Fibroblast of upper back skin (primary cell): Measurements from ENCODE around the gene FOSL1.
A peak's percentile ranks its signal among the peaks of the same experiment; 100 is the strongest.

Experiments
- DNase-seq: peaks from one replicate; pipeline ENCODE4 v3.0.0-alpha.2; 2013

Gene FOSL1

DNA sequence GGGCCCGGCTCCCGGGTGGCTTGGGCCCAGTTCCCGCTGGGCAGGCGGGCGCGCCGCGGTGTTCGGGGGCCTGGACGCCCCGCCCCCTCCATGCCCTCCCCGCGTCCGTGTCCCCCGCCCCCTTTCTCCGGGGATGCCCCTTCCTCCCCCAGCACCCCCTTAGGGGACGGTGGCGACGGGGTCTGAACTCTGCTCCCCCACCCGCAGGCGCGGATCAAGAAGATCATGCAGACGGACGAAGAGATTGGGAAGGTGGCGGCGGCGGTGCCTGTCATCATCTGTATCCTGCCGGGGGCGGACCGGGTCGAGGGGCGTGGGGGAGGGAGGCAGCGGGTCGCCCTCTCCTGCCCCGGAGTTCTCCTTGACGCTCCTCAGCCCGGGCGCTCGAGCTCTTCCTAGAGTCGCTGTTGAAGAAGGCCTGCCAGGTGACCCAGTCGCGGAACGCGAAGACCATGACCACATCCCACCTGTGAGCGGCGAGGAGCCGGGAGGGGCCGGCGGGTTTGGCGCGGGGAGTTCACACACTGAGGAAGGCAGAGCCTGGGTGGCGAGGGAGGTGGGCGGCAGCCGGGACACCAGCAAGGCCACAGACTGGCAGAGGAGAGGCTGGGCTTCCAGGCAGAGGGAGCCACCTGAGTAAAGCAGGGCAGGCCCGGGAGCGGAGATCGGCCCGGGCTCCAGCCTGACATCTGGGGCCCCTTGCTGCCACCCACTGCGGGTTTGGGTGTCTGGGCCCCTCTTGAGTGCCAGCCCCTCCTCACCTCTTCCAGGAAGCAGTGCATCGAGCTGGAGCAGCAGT lies 19.6 kb upstream of the FOSL1 start:
- DNase-seq, result no peak

DNA sequence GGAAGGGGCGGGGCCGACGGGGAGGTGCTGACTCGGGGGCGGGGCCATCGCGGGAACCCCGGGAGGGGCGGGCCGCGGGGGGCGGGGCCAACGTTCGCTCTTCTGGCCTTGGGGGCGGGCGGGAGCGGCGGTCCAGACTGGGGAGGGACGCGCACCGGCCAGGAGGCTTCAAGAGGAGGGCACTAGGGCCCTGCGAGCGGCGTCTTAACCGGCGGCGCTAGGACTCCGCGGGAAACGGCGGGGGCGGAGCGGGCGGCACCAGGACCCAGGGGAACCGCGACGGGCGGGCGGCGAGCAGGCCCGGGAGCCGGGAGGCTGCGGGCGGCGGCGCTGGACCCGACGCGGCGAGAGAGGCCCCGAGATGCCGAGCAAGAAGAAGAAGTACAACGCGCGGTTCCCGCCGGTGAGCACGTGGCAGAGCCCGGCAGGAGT lies 19.0 kb upstream of the FOSL1 start, which contains the start of gene DRAP1:
Gene DRAP1, plus strand, starts transcription at position 286 of the 432 bp plus-strand sequence. Its CDS starts 76 bp downstream, at position 362.
- DNase-seq, result peak; percentile 99

DNA sequence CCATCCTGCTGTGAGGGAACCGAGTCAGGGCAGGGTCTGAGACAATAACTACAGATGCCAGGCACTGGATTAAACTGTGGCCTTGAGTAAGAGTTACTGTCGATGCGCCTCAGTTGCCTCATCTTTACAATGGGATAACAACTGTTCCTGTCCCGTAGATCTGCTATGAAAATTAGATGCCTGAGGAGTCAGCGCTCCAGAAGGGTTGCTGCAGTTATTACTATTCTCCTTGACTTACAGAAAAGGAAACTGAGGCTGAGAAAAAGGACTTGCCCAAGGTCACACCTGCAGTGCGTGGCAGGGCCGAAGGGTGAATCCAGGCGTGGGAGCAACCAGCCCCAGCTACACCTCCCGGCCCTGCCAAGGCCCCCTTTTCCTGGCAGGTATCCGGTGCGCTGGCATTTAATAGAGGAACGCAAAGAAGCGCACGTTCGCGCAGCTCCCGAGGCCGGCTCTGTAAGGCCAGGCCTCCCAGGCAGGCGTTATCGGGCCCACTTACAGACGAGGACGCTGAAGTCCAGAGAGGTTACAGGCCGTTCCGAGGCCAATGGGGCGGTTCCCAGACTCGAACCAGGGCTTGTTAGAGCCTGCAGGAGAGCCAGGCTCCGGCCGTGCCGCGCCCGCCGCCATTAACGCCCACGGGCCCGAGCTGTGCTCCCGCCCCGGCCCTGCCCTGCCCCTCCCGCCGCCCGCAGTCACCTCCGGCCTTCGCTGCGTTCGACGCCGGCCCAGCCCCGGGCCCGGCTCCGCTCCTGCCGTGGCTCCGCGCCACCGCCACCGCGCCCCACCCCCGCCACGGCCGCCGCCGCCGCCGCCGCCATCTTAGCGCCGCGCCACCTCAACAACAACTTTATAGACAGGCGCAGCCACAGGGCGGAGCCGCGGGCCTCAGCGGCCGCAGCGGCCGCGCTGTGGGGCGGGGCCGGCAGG lies 18.3 kb upstream of the FOSL1 start, which contains the start of gene C11orf68:
Gene C11orf68, minus strand, starts transcription at position 852 of the 930 bp plus-strand sequence. Its CDS starts 31 bp downstream, at position 821.
- DNase-seq, result no peak

DNA sequence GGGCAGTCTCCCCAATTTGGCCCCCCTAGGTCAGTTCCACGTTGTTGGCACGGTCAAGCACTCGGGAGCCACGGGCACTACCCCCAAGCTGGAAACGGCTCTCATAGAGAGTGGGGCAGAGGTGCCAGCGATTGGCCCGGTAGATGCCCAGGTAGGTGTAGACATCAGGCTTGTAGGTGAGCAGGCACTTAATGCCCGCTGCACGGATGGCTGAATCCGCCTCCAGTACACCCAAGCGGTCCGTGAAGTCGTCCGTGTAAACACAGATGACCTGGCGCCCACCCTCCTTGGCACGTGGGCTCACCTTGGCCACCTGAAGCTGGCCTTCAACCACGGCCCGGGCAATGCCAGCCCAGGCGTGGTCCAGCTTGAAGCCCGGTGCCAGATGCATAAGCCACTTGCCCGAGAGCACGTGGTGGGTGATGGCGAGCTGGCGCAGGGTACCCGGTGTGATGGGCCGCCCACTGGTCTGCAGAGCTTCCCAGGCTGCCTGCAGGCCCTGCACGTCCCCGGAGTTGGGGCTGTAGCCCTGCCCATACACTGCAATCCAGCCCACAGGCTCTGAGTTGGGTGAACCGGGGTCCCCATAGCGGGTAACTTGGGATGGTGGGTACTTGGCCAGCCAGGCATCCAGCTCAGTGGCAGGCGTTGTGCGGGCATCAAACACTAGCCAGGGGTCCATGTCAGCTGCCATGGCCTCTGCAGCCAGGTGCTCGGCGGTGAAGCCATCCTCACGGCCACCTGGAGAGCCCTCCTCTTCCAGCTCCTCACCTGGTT lies 17.4 kb upstream of the FOSL1 start:
- DNase-seq, result no peak

DNA sequence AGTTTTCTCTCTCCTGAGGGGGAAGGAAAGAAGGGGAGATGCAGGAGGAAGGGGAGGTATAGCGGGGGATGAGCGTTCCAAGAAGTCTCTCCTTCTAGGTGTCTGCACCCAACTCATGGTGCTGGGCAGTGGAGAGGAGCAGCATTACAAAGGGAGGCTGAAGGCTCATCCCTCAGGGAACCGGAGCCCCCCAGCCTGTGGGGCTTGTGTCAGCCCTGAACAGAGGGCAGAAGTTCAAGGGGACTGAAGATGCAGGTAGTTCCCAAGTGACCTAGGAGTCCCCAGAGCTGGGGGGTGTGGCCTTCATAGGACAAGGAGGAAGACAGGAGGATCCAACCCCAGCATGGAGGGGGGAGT lies 16.9 kb upstream of the FOSL1 start:
- no peak for DNase-seq

DNA sequence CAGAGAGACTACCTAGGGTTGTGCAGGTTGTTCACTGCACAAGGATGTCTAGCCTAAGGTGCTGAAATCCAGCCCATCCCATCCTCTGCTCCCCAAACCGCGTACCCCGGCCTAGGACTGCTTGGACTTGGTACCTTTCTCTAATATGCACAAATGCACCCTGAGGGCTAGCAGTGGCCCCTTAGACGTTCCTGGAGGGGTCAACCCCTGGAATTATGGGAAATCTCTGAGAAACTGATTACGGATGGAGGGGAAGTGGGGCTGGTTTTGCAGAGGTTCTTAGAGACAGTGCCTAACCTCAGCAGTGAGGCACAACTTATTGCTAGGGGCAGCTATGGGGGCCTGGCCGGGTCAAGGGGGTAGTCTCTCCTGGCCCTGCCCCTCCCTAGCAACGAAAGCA lies 16.2 kb upstream of the FOSL1 start:
- DNase-seq, result no peak

DNA sequence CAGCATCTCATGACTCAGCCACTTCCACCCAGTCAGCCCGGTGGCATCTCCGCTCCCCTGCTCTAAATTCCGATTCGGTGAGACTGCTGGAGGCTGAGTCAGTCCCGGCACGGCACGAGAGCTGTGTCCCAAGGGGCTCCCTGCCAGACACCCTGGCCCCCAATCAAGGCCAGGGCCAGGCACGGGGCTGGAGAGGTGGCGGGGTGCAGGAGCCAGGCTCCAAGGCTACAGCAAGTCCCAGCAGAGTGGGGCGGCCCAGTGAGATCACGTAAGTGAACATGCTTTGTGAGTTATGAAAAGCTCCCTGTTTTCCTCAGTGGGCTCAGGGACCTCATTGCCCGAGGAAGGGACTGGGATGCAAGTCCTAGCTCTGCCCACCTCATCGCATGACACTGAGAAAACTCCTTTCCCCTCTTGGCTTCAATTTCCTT lies 15.6 kb upstream of the FOSL1 start:
- DNase-seq, result peak; percentile 98

DNA sequence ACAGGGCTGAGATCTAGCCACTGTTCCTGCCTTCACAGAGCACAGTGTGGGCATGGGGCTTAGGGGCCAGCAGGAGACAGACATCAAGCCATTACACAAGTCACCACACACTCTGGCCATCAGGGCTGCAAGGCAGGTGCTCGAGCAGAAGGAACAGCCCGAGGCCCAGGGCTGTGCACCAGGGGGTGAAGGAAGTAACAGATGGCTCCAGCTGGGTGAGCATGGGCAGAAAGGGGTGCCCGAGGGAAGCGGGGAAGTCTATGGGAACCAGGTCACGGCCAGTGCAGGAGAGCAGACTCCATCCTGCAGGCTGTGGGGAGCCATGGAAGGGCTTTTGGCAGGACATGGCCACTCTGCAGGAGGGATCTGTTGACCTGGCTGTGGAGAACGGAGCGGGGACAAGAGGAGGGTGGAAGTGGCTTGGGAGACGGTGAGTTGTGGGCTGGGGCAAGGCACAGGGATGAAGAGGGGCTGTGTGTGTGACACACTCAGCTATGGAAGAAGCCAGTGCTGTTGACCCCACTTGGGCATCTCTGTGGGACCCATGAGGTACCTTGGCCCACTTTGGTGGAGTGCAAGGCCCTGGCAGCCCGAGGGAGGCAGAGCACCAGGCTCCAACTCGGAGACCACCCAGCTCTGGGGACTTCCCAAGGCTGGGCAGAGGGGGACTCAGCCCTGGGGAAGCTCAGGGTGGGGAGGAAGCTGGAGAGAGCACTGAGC lies 15.1 kb upstream of the FOSL1 start:
- DNase-seq, result no peak

DNA sequence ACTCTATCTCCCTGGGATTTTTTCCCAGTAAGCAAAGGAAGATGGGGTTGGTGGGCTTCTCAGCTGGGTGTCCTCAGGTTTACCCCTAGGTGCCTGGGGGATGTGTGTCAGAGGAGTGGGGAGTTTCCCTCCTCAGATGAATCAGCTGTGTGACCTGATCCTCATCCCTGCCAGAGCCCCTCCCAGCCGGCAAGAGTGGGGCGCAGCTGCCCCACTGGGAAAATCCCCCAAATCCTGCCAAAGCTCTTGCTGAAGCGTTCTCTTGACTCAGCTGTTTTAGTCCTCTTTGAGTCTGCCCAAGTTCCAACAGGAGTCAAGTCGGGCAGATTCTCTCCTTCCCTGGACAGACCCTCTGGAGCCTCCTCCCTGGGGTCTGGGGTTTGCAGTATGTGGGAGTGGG lies 12.7 kb upstream of the FOSL1 start:
- no peak for DNase-seq

DNA sequence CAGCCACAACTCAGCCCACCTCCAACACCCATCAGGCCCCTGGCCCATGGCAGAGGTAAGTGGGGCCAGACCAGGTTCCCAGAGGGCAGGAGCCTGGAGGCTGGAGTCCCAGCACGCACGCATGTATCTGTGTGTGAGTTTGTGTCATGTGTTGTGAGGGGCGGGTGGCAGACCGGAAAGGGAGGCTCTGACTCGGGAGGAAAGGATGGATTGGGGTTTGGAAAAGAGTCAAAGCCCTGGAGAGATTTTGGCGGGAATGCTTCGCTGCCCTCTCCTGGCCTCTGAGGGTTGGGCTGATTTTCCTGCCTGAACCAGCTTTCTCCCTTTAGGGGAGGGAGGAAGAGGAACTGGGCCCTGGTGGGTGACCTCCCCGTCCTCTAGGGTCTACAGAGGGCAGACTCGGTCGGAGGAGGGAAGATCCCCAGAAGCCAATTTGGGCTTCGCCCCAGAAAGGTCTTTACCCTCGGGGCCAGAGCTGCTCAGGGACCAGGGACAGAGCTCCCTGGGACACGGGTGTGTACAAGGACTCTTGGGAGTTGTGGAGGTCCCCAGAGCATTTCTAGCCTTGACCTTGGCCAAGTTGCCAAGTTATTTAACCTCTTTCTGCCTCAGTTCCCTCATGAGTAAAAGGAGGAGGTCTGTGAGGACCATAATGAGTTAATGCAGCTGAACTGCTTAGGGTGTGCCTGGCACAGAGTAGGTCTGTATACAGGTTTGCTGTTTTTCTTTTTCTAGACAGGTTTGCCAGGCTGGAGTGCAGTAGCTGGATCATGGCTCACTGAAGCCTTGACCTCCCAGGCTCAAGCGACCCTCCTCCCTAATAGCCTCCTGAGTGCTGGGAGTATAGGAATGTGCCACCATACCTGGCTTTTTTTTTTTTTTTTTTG lies 11.7 kb upstream of the FOSL1 start:
- peak; percentile 90 for DNase-seq

DNA sequence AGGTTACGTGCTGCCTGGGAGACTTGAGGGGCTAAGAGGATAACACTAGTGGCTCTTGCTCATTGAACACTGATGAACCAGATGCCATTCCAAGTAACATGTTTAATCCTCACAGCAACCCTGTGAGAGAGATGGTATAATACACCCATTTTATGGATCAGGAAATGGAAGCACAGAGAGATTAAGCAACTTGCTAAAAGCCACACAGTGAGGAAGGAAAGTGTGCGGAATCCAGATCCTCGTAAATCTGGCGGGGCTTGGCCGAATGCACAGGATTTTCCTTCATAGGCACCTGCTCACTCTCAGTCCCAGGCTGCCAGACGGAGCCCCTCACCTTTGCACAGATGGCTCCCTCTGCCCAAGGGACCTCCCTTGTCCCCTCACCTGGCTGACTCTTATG lies 7.7 kb upstream of the FOSL1 start:
- no peak for DNase-seq

DNA sequence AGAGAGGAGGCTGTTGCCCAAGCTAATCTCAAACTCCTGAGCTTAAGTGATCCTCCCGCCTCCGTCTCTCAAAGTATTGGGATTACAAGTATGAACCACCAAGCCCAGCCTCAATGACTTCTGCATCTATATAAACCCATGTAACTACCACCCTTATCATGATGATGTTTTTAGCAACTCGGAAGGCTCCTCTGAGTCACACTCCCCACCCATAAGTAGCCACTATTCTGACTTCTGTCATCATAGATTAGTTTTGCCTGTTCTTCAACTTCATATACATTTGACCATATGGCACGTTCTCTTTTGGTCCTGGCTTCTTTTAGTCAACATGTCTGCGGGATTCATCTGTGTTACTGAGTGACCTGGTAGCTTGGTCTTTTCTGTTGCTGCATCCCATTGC lies 6.4 kb upstream of the FOSL1 start:
- DNase-seq, result no peak

DNA sequence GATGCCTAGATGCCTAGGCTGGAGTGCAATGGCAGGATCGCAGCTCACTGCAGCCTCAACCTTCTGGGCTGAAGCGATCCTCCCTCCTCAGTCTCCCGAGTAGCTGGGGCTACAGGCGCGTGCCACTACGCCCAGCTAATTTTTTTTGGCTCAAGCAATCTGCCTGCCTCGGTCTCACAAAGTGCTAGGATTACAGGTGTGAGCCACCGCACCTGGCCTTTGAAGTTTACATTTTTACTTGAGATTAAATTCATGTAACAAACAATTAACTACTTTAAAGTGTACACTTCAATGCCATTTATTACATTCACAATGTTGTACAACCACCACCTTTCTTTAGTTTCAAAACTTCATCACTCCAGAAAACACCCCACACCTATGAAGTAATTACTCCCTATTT lies 3.5 kb upstream of the FOSL1 start:
- DNase-seq, result no peak

DNA sequence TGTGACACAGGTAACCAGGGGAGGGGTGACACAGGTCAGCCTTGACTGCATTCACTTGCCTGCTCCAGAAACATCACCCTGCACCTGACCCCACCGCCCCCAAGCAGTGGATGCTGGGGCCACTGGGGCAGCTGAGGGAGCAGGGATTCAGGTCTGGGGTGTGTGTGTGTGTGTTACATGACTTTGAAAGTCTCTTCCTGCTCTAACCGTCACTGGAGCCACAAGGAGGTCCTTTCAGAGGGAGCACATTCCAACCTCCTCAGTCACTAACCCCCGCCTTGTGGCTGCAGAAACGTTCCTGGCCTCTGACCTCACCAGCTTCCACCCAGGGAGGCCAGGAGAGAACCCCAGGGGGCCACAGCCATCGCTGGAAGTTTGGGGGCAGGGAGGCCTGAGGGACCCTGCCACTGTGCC lies 2.9 kb upstream of the FOSL1 start:
- DNase-seq, result peak; percentile 89

DNA sequence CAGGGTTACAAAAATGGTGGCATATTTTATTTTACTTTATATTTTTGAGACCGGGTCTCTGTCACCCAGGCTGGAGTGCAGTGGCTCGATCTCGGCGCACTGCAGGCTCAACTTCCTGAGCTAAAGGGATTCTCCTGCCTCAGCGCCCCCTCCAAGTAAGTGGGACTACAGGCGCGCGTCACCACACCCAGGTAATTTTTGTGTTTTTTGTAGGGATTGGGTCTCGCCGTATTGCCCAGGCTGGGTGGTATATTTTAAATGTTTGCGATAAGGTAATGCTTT lies 652 bp upstream of the FOSL1 start:
- DNase-seq, result no peak

DNA sequence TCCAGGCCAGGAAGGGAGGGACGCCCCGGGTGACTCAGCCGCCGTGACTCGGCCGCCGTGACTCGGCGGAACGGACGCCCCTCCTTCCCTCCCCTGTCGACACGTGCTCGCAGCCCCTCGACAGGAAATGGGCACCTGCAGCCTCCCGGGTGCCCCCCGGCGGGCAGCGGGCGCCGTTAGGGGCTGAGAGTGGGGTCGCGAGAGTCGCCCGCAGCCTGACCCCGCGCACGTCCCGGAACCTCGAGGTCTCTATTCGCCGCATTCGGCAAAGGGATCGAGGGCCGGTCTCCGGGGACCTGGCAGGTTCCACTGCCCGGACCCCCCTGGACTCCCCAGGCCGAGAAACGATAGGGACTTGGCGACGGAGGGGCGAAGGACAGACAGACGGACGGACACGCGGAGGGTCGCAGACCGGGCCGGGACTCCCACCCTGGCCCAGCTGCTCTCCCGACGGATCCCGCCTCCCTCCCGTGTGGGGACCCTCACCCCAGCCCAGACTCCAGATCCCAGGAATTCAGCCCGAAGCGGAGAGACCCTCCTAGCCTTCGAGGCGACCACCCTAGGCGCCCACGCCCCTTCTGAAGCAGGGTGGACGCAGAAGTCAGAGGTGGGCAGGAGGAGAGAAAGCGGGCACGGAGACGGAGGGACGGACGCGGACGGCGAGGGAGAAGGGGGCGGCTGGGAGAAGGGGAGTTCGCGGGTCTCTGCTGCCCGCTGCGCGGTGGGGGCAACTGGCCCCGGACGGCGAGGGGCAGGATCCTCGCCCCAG lies 648 bp downstream of the FOSL1 start:
- peak; percentile 76 for DNase-seq

DNA sequence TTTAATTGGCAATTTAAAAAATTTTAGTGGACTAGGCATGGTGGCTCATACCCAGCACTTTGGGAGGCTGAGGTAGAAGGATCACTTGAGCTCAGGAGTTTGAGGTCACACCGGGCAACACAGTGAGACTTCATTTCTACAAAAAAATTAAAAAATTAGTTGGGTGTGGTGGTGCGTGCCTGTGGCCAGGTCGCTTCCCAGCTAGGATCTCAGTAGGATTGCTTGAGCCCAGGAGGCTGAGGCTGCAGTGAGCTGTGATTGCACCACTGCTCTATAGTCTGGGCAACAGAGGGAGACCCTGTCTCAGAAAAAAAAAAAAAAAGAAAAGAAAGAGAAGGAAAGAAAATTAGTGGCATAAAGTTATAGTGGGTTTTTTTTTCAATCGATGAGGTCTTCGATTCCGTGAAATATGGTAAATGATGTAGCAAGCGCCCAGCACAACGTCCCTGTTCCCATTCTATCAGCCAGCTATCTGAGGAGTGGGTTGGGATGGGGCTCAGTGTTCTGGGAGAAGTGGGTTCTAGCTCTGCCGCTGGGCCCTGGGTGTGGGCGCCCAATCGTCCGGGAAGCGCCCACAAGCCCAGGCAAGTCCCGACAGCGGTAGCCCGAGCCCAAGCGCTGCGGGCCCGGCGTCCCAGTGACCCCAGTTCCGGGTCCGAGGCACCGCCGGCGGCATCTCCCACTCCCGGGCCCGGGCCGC lies 1.4 kb downstream of the FOSL1 start:
- no peak for DNase-seq

DNA sequence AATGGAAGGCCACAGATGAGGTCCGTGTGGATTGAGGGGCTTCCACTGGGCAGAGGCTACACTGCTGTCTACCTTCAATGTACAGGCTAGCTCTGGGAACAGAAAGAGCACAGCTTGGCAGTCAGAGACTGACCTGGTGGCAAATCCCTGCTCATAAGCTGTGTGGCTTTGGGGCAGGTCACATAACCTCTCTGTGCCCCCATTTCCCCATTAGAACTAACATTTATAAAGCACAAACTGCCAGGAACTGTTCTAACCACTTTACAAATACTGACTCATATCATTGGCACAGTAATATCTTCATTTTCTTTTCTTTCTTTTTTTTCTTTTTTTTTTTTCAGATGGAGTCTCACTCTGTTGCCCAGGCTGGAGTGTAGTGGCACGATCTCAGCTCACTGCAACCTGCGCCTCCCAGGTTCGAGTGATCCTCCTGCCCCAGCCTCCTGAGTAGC lies 3.1 kb downstream of the FOSL1 start:
- DNase-seq, result no peak

DNA sequence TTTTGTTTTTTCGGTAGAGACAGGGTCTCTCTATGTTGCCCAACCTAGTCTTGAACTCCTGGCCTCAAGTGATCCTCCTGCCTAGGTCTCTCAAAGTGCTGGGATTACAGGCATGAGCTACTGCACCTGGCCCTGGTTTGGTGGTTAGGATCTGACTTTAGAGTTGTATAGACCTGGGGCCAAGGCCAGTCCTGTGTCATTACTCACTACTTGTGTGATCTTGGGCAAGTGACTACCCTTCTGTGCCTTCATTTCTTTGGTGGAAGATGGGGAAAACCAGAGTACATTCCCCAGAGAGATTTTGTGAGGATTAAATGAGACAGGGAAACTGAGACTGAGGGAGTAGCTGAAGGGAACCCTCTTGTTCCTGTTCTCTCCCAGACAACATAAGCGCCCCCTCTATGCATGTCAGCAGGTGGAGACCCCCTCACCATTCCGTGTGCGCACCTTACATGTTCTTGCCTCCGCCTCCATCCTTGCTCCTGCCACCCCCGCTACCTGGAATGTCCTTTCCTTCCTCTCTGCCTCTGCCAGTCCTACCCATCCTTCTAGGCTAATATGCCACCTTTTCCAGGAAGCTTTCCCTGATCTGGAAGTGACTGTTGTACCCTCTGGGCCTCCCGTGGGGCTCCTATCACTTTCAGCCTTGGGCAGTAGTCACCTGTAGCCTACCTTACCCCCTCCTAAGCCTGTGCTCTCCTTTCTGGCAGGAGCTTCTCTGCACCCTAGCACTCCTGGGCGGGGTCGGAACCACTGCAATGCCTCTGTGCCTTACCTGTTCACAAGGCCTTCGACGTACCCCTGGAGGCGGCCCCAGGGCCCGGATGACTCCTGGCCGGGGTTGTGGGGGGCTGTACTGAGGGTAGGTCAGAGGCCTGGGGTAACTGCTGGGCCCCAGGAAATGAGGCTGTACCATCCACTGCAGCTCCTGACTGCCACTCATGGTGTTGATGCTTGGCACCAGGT lies 3.9 kb downstream of the FOSL1 start:
- DNase-seq, result no peak
